Caco-2 (cell line): ENCODE results near the gene PRLH. TPM values are rescaled to one million over a fixed set of nuclear protein-coding genes. Genes with fewer than 3 reads are reported as not detected.
A peak's percentile ranks its signal among the peaks of the same experiment; 100 is the strongest.

Experiments used
- BruUV-seq: library from RNA; stranded (reverse); fragments of 400-500 nt; replicated peaks from 2 replicates; lab custom pipeline; 2021; lab: Mats Ljungman, UMichigan
- CTCF ChIA-PET: fragments of 300-600 bp; sonication (Branson Sonifier 250); formaldehyde crosslinking; loops from one replicate; lab custom pipeline; 2022; ENCODE audit warnings: antibody characterized with exemption; lab: Charles Lee
- POLR2A ChIA-PET: fragments of 300-600 bp; sonication (Branson Sonifier 250); formaldehyde crosslinking; loops from one replicate; lab custom pipeline; 2022; ENCODE audit warnings: antibody characterized with exemption; lab: Charles Lee
- DNase-seq, 2 experiments: peaks; one replicate each; pipeline versions ENCODE4 v3.0.0 to v3.0.0-alpha.2; 2020 to 2022
- H3K27me3 ChIP-seq: replicated peaks from 2 replicates; pipeline ENCODE4 v1.6.0; 2011; ENCODE audit warnings: low read length; ENCODE audit not compliant: control insufficient read depth, insufficient read depth
- H3K36me3 ChIP-seq: 2 replicates; pipeline ENCODE4 v1.5.1; 2011; ENCODE audit warnings: low read length; ENCODE audit not compliant: control insufficient read depth, insufficient read depth
- H3K4me1 ChIP-seq: fragments of 250-450 bp; sonication (Bioruptor Pico); 2 replicates; pipeline ENCODE4 v1.5.1; 2020; ENCODE audit warnings: mild to moderate bottlenecking
- H3K4me3 ChIP-seq: 2 replicates; pipeline ENCODE4 v1.5.1; 2011; ENCODE audit warnings: low read depth, mild to moderate bottlenecking, control low read depth, low read length
- H3K9me3 ChIP-seq: fragments of 250-450 bp; sonication (Bioruptor Pico); 2 replicates; pipeline ENCODE4 v1.5.1; 2020; ENCODE audit warnings: mild to moderate bottlenecking, moderate library complexity
- H3K27ac Mint-ChIP-seq: one replicate; pipeline ENCODE4 v1.8.0; 2022; ENCODE audit warnings: mixed read lengths; ENCODE audit not compliant: unreplicated experiment
- H3K27me3 Mint-ChIP-seq: one replicate; pipeline ENCODE4 v1.8.0; 2022; ENCODE audit warnings: mixed read lengths; ENCODE audit not compliant: insufficient read depth, unreplicated experiment
- H3K36me3 Mint-ChIP-seq: one replicate; pipeline ENCODE4 v1.8.0; 2022; ENCODE audit warnings: mild to moderate bottlenecking, mixed read lengths; ENCODE audit not compliant: insufficient read depth, unreplicated experiment
- H3K4me1 Mint-ChIP-seq: one replicate; pipeline ENCODE4 v1.8.0; 2022; ENCODE audit warnings: low read depth, mixed read lengths; ENCODE audit not compliant: unreplicated experiment
- H3K4me3 Mint-ChIP-seq: one replicate; pipeline ENCODE4 v1.8.0; 2022; ENCODE audit warnings: mild to moderate bottlenecking, moderate library complexity, mixed read lengths; ENCODE audit not compliant: unreplicated experiment
- H3K9me3 Mint-ChIP-seq: one replicate; pipeline ENCODE4 v1.8.0; 2022; ENCODE audit warnings: mixed read lengths; ENCODE audit not compliant: unreplicated experiment
- CTCF ChIP-seq, 2 experiments: fragments of 200-600 bp in 1 of 2; IDR thresholded peaks; 1 replicate in 1 of 2; 2 replicates in 1 of 2; pipeline versions ENCODE4 v1.5.1 to v1.8.0; 2011 to 2022; ENCODE audit warnings: antibody characterized with exemption in 1 of 2, control low read depth in 1 of 2, inconsistent platforms in 1 of 2, low read depth in 1 of 2, low read length in 1 of 2, mild to moderate bottlenecking in 1 of 2, moderate library complexity in 1 of 2; ENCODE audit not compliant: insufficient read depth in 1 of 2, severe bottlenecking in 1 of 2, unreplicated experiment in 1 of 2
- intact Hi-C: fragments of 100-400 bp; cut with micrococcal nuclease; formaldehyde crosslinking; loops from one replicate; pipeline ENCODE4 v1.10.0; 2022; ENCODE audit not compliant: unreplicated experiment
- total RNA-seq: library from RNA; stranded (reverse); gene quantifications from 2 replicates; pipeline ENCODE4 v1.2.3, GENCODE V29; 2022

Gene PRLH
- total RNA-seq, 1 experiment from 2014 or later, result not detected

GRCh38 chr2:237573721-237574415 is 7.5 kb downstream of the PRLH start:
- peaks cover 20% of the 10 kb centered on the region for H3K36me3 Mint-ChIP-seq
- no peaks in the 10 kb centered on the region for H3K9me3 Mint-ChIP-seq
- H3K4me1 Mint-ChIP-seq, result peaks cover 8% of the 10 kb centered on the region
- DNase-seq, result no peak
- CTCF ChIA-PET, result interaction anchor here (2.4 to 3.8 kb wide), 2 partner anchors 28 to 63 kb away, joined by 7 to 131 read pairs; no protein-coding TSS in a partner anchor
- no peaks in the 10 kb centered on the region for H3K27me3 Mint-ChIP-seq
- Histone ChIP-seq H3K4me1 (no peaks in the 10 kb centered on the region), H3K36me3 (no peaks in the 10 kb centered on the region), H3K4me3 (no peak overlapping the region), H3K27me3 (no peaks in the 10 kb centered on the region), H3K9me3 (no peaks in the 10 kb centered on the region)
- POLR2A ChIA-PET, result no interaction called here
- no peak overlapping the region for H3K27ac Mint-ChIP-seq
- no TSS peak for BruUV-seq
- TF ChIP-seq CTCF (IDR thresholded peaks at IDR 0.05; ENCODE audit: insufficient read depth in 1 of 2, low read depth in 1 of 2, low read length in 1 of 2, severe bottlenecking in 1 of 2, unreplicated experiment in 1 of 2), result no peak
- intact Hi-C loops, result no loop called here
- H3K4me3 Mint-ChIP-seq, result no peak overlapping the region

- Mint-ChIP-seq H3K4me3 (no peak overlapping the region), H3K9me3 (no peaks in the 10 kb centered on the region), H3K27me3 (no peaks in the 10 kb centered on the region), H3K36me3 (peaks cover 24% of the 10 kb centered on the region), H3K4me1 (peaks cover 8% of the 10 kb centered on the region), H3K27ac (no peak overlapping the region)
- H3K4me3 ChIP-seq, result no peak overlapping the region
- ChIA-PET POLR2A (no interaction called here), CTCF (no interaction called here)
- H3K27me3 ChIP-seq, result no peaks in the 10 kb centered on the region
- intact Hi-C loops, result no loop called here
- H3K4me1 ChIP-seq, result no peaks in the 10 kb centered on the region
- H3K9me3 ChIP-seq, result no peaks in the 10 kb centered on the region
- DNase-seq, result no peak
- no peak for TF ChIP-seq CTCF (IDR thresholded peaks at IDR 0.05; ENCODE audit: insufficient read depth in 1 of 2, low read depth in 1 of 2, low read length in 1 of 2, severe bottlenecking in 1 of 2, unreplicated experiment in 1 of 2)
- BruUV-seq, result TSS peak; percentile 45
- no peaks in the 10 kb centered on the region for H3K36me3 ChIP-seq
Measured at GRCh38 chr2:237574467-237574866, 8.1 kb downstream of the PRLH start.

GRCh38 chr2:237574894-237575868 is 8.8 kb downstream of the PRLH start:
- Mint-ChIP-seq H3K27ac (no peak overlapping the region), H3K4me3 (no peak overlapping the region), H3K36me3 (peaks cover 29% of the 10 kb centered on the region), H3K9me3 (no peaks in the 10 kb centered on the region), H3K4me1 (peaks cover 8% of the 10 kb centered on the region), H3K27me3 (no peaks in the 10 kb centered on the region)
- Histone ChIP-seq H3K27me3 (no peaks in the 10 kb centered on the region), H3K36me3 (no peaks in the 10 kb centered on the region), H3K4me1 (no peaks in the 10 kb centered on the region), H3K4me3 (no peak overlapping the region), H3K9me3 (no peaks in the 10 kb centered on the region)
- TF ChIP-seq CTCF (IDR thresholded peaks at IDR 0.05; ENCODE audit: insufficient read depth in 1 of 2, low read depth in 1 of 2, low read length in 1 of 2, severe bottlenecking in 1 of 2, unreplicated experiment in 1 of 2), result no peak
- no peak for DNase-seq
- intact Hi-C loops, result no loop called here
- ChIA-PET POLR2A (no interaction called here), CTCF (no interaction called here)
- no TSS peak for BruUV-seq
